Activated gamma-delta T cell treated with Interleukin-2 at 50 U/mL for 16 hours (primary cell): ENCODE measurements around the gene DNAJB6.

Experiments used
- DNase-seq: peaks from one replicate; pipeline ENCODE4 v3.0.0-alpha.2; 2020

Gene DNAJB6

DNA sequence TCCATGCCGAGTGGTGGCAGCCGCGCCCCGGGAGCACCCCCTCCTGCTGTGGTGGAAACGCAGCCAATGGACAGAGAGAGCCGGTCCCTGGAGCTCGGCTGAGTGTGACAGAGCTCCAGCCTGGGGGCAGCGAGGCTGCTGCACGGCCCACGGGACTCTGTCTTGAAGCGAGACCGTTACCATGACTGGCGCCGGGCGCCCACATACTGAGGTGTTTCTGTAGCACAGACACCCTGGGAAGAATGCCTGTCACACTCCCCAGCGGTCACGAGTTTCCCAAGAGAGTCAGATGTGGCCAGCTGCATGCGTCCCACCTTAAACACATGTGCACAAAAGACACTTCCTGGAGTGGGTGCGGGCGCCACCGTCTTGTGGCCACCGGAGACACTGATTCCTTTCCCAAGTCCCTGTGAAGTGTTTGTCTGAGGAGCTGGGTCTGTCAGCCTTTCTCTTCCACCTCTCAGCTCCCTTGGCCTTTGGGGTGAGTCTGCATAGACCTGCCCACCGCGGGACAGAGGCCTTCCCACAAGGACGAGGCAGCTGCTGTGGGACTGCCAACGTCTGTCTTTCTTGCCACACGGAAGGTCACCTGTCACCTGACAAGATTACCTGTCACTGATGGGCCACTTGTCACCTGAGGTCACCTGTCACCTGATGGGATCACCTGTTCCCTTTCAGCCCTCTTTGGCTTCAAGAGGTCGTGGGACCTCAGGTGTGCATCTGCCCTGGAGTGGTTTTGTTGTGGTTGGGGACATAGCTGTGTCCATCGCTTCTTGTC lies 94.6 kb downstream of the DNAJB6 start:
- DNase-seq, result no peak

DNA sequence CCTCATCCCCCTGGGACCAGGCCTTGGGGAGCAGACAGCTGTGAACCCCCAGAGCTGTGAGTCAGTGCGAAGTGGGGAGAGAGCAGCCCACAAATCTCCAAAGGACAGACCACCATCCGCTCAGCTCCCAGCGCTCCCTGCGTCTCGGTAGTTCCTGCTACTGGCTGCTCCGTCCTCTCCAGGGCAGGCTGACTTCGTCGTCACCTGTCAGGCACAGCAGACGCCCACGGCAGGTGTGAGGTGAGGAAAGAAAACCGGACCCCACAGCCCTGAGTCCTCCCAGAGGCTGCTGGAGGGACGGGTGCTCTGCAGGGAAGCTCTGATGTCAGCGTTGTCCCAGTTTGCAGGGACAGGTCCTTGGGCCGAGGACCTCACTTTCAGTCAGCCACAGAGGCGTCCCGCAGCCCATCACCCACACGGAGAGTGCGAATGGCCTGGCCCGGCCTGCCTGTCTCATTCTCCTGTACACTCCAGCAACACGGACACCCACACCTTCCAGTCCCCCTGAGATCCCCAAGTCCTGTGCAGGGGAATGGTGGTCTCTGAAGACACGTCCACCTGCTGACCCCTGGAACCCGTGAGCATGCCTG lies 95.2 kb downstream of the DNAJB6 start:
- peak; percentile 3 for DNase-seq

DNA sequence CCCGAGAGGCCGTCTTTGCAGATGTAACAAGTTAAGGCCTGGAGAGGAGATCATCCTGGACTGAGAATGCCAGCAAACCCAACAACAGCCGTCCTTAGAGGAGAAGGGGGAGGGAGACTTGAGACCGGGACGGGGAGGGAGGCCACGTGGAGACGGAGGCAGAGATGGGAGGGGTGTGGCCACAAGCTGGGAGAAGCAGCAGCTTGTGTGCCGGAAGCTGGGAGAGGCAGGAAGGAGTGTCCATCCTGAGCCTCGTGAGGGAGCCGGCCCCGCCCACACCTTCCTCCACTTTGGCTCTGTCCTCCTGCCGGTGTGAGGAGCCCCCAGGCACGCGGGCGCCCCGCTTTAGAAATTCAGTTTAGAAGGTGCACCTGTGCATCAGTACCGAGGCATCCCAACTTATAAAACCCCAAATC lies 95.7 kb downstream of the DNAJB6 start:
- DNase-seq, result peak; percentile 3

DNA sequence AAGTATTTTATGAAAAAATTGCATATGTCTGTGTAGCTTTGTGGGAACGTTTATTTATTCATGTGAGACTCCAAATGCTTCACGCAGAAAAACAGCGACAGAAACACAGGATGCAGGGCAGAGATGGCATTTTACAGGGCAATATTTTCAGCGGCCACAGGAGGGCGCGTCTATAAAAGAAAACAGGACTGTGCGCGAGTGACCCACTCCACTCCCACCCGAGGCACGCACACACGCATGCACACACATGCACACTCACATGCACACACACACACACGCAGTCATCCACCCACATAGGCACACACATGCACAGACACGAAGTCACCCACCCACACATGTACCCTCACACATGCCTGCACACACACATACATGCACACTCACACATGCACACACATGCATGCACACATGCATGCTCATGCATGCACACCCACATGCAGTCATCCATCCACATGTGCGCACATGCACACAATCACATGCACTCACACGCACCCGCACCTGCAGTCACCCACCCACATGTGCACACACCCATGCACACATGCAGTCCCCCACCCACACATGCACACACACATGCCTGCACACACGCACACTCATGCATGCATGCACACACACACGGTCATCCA lies 96.3 kb downstream of the DNAJB6 start:
- peak; percentile 58 for DNase-seq

DNA sequence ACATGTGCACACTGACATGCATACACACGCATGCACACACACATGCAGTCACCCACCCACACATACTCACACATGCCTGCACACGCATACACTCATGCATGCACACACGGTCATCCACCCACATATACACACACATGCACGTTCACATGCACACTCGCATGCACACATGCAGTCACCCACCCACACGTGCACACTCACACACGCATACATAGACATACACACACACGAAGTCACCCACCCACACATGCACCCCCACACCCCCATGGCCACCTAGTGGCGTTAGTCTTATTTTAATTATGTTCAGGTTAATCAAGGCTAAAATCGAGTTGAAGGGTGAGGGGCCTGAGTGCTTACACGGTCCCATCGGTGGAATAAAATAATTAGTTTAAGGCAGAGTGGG lies 96.8 kb downstream of the DNAJB6 start:
- DNase-seq, result no peak

DNA sequence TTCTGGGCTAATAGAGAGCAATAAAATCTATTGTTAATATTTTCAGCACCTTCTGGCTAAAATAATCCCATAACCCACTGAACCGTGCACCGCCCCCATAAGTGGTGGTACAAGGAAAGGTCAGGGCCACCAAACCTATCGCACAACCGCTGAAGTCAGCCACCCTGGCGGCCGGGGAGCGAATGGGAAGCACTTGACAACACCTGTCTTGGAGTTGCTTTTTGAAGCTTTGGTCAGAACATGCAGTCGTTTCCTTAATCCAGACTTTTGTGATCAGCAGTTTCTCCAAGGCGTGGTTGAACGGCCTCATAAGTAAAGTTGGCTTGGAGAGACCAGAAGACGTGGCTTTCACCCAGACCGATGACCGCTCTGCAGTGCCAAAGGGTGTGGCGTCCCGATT lies 97.4 kb downstream of the DNAJB6 start:
- DNase-seq, result no peak

DNA sequence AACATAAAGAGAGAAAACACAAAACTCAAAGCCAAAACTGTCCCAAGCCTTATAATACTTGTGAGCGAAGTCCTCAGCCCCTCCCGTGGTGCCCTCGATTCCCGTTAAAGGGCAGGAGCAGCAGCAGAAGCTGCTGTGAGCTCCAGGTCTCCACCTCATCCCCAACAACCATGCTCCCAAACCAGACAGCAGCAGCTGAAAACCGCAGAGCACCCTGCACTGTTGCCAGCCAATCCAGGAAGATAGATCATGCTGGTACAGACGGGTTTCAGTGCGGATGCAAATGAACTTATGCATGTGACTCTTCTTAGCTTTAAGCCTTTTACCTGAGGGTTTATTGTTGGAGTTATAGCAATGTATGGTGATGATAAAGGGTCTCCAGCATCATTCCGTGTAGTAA lies 97.9 kb downstream of the DNAJB6 start:
- no peak for DNase-seq

DNA sequence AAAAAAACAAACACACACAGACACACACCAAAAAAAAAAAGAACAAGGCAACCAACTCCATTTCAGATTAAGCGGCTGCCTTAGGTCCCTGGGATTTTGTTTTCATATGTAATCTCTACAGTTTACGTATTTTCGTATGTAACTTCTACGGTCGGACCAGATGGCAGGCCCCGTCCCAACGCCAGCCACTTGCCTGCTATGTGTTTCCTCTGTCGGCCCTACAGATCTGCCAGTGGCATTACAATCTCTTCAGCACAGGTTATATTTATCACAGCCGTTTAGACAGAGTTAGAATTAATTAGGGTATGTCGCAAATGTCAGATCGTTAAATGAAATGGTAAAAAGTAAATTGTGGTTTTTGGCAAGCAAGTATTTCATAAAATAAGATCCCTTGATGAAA lies 99.3 kb downstream of the DNAJB6 start:
- DNase-seq, result no peak

DNA sequence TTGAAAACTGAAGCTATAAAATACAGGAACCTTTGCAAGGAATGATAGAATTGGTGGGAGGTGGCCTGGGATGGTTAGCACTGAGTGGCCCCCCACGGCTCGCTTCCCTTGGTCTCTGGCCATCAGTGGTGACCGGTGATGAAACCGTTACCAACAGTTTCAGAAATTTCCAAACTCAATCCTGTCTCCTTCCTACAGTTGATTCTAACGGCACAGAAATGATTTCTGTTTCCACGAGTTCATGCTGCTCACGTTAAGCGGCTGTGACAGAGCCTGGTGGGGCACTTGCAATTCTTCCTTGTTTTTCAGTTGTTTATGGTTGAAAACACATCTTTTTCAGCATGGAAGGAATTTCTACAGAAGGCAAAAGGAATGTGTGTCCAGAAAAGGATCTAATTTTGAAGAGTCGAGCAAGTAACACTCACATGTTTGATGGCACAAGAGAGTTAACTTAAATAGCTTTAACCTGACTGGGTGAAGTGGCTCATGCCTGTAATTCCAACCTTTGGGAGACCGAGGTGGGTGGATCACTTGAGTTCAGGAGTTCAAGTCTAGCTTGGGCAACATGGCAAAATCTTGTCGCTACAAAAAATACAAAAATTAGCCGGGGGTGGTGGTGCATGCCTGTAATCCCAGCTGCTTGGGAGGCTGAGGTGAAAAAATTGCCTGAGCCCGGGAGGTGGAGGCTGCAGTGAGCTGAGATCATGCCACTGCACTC lies 100.1 kb downstream of the DNAJB6 start:
- DNase-seq, result no peak

DNA sequence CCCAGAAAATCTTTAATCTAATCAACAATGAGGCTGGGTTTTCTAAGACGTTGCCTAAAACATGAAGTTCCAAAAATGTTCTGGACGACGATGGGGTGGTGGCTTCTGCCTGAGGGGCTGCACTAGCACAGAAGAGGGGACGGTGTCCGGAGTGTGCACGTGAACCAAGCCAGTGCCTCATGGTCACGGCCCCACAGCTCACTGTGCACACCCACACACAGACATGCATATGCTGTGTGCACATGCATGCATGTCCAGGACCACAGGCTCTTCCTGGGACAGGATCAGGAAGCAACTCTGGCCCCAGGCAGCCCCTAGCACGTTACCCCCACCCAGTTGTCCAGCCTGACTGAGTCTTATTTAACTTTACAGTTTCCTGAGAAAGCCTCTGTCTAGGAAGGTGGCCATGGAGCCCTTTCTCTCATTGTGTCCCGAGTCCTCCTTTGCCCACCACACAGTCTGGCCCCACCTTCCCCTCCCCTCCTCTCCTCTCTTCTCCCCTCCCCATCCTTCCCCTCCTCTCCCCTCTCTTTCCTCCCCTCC lies 100.8 kb downstream of the DNAJB6 start:
- DNase-seq, result no peak

DNA sequence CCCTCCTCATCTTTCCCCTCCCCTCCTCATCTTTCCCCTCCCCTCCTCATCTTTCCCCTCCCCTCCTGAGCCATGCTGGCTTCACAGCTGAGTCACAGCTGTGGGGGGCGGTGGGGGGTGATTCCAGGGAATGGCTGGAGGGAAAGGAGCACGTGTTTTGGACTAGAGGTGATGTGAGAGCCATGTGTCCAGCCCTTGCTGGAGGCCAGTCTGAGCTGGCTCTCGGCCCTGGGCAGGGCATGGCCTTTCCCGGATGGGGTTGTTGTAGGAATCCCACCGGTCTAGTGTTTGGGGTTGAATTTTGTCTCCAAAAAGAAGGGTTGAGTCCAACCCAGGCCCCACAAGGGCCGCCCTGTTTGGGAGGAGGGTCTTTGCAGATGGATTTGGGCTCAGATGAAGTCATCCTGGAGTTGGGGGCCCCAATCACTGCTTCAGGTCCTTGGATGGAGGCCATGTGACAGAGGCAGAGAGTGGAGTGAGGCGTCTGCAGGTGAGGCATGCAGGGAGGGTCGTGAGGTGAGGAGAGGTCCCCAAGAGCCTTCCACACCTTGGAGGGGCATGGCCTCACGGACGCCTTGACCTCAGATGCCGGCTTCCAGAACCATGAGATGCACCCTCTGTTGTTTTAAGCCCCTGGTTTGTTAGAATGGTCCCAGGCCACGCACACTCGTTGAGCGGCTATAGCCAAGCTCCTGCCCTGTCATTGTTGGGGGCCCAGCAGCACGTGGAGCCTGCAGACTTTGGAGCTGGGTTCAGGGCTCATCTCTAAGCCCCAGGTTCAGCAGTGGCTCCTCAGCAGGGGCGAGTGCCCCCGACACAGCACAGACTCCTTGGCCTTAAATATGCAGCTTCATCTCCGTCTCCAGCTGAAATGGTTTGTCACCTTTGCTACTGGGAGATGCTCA lies 101.6 kb downstream of the DNAJB6 start:
- DNase-seq, result no peak

DNA sequence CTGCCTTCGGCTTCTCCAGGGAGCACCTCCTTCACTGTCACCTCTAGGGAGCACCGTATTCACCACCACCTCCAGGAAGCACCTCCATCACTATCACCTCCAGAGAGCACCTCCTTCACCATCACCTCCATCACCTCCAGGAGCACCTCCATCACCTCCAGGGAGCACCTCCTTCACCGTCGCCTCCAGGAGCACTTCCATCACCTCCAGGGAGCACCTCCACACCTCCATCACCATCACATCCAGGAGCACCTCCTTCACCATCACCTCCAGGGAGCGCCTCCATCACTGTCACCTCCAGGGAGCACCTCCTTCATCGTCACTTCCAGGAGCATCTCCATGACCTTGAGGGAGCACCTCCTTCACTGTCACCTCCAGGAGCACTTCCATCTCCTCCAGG lies 102.3 kb downstream of the DNAJB6 start:
- no peak for DNase-seq

DNA sequence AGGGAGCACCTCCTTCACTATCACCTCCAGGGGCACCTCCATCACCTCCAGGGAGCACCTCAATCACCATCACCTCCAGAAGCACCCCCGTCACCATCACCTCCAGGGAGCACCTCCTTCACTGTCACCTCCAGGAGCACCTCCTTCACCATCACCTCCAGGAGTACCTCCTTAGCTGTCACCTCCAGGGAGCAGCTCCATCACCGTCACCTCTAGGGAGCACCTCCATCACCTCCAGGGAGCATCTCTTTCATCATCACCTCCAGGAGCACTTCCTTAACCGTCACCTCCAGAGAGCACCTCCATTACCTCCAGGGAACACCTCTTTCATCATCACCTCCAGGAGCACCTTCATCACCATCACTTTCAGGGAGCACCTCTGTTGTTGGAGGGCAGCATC lies 103.0 kb downstream of the DNAJB6 start:
- no peak for DNase-seq

DNA sequence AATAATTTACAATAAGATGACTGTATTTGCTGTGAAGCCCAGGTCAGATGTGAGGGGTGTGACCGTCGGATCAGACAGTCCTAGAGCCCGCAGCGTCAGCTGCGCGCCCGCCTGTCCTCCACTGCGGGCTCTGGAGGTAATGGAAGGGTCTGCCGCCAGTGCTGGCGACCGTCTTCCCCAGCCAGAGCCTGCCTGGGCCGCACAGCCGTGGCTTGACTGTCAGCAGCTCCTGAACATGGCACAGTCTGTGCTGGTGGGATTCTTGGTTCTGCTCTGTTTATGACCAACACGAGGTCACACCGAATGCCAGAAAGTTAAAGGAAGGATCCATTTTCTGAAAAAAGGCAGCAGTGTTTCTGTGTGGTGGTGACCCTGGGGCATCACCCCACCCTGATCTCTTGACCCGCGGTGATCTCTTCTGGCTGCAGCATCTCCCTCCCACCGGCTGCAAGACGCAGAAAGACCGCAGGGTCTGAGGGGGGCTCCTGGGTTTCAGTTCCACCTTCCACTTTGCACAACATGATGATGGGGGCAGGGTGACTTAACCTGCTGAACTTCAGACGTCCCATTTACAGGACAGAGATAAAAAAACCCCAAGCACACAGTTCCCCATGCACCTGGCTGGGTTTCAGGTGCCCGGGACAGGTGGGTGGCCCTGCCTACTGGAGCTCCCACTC lies 103.7 kb downstream of the DNAJB6 start:
- no peak for DNase-seq

DNA sequence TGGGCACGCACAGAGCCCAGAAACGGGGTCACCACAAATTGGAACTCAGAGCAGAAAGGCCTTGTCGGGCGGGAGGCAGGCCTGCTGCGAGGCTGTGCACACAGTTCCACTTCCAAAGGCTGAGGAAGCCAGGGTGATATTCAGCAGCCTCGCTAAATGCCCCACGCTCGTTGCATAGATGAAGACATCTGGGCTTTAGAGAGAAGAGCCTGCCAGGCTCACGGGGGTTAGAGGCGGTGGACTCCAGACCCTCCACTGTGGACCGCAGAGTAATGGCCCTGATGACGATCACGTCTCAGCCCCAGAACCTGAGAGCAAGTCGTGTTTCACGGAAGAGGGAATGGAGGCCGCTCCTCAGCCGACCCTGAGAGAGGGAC lies 104.2 kb downstream of the DNAJB6 start:
- no peak for DNase-seq

DNA sequence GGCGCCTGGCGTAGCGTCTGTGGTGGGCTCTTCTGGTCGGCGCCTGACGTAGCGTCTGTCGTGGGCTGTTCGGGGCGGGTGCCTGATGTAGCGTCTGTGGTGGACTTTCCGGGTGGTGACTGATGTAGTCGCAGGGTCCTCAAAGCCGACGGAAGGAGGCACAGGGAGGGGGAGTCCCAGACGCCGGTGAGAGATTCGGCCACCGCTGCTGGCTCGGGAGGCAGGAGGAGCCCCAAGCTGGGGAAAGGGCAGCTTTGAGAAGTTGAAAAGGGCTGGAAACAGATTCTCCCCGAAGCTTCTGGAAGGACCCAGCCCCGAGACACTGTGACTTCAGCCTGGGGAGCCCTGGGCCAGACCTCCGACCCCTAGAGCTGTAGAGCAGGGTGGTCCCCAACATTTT lies 105.7 kb downstream of the DNAJB6 start:
- DNase-seq, result no peak

DNA sequence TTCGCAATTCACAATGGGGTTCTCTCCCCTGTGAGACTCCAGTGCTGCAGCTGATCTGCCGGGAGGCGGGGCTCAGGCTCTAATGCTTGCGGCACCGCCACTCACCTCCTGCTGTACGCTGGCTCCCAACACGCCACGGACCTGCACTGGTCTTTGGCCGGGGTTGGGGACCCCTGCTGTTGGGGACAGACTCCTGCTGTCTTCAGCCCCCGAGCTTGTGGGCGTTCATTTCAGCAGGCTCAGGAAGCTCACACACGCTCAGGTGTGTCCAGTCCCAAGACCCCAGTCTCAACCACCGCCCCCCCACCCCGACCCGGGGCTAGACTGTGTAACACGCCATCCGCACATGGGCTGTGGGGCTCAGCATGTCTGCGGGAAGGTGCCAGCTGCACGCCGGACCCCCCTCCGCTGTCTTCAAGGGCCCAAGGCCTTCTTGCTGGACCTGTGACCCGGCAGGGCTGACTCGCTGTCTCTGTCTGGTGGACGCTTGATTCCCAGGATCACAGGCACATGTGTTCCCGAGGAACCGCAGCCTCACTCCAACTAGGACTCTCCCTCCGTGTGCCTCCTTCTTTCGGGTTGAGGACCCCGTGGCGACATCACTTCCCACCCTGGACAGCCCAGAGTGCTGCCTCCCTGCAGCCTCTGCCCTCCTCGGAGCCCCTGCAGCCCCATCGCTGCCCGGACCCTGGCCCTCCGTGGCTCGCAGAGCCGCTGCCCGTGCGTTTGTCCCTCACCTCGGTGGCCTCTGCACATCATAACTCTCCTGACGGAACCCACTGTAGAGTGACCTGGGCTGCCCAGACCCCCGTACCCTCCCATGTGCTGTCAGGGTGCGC lies 106.4 kb downstream of the DNAJB6 start:
- no peak for DNase-seq

DNA sequence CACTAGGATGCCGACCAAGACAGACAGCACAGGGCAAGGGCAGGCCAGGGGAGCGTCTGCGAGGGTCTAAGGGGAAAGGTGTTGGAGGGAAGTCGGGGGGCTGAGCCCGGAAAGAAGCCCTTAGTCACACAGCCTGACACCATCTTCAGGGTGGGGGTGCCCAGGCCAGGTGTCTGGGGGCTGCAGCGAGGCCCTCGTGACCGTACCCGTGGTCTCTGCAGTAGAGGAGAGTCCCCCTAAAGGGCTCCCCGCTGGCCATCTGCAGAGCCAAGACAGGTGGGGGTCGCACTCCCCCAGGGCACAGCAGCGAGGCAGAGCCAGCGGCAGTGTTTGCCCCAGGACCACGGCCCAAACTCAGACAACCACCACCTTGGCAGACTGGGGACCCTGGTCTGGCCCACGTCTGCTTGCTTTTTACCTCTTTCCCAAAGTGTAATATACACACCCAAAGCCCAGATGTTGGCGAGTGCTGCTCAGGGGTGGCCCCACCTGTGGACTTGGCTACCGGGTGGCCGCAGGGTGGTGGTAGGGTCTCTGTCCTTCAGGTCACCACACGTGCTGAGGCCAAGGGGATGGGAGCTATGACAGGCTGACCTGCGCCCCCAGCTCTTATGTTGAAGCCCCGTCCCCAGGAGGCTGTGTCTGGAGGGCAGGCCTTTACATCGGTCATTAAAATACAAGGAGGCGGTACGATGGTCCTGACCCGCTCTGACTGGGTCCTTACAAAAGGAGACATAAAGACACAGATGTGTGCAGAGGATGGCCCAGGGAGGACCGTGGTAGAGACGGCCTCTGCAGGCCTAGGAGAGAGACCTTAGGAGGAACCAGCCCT lies 107.4 kb downstream of the DNAJB6 start:
- DNase-seq, result no peak

DNA sequence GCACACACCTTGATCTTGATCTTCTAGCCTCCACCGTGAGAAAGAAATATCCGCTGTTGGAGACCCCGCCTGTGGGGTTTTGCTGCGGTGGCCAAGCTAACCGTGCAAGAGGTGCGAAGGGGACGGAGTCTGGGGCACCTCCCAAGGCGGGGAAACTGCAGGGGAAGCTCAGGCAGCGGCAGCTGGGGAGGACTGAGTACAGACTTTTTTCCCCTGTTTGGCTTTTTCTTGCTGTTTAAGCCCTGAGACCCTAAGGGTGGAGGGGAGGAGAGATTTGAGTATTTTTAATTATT lies 108.0 kb downstream of the DNAJB6 start:
- DNase-seq, result no peak
